HG02840 (cell line): ENCODE data around the gene PLIN1.
"Not testable (repeated sequence)": the region's sequence is repeated elsewhere in the genome, so short reads cannot be mapped to it uniquely, and the experiment has no call there.

Experiments
- ATAC-seq: cut with Tn5 transposase; IDR thresholded peaks from one replicate; pipeline ENCODE4 v1.9.1; 2021; ENCODE audit warnings: mild to moderate bottlenecking, moderate library complexity, moderate number of reproducible peaks; ENCODE audit not compliant: unreplicated experiment, low FRiP score

The PLIN1 gene

GRCh38 chr15:89679212-89679611 lies at the start of gene PLIN1:
TSS of gene PLIN1 (minus strand) at chr15:89679367. CDS start at chr15:89677489, 1,878 bp downstream.
- ATAC-seq: no peak

GRCh38 chr15:89728254-89728653 lies 49.1 kb upstream of the PLIN1 start:
- no peak for ATAC-seq

- ATAC-seq: no peak
These were observed 45.9 kb upstream of the PLIN1 start for GRCh38 chr15:89725064-89725463.

- ATAC-seq: no peak
These were observed 45.5 kb upstream of the PLIN1 start for GRCh38 chr15:89724621-89725020.

GRCh38 chr15:89723031-89723430 lies 43.9 kb upstream of the PLIN1 start:
- no peak for ATAC-seq

- no peak for ATAC-seq
These were observed 35.6 kb upstream of the PLIN1 start for GRCh38 chr15:89714775-89715174.

- ATAC-seq: no peak
These were observed 28.4 kb upstream of the PLIN1 start for GRCh38 chr15:89707577-89707976.

GRCh38 chr15:89704411-89704810 lies 25.2 kb upstream of the PLIN1 start:
- ATAC-seq: no peak

GRCh38 chr15:89695198-89695597 lies 16.0 kb upstream of the PLIN1 start:
- ATAC-seq: no peak

- no peak for ATAC-seq
These were observed 14.5 kb upstream of the PLIN1 start for GRCh38 chr15:89693696-89694095.

GRCh38 chr15:89693091-89693490 lies 13.9 kb upstream of the PLIN1 start:
- no peak for ATAC-seq

GRCh38 chr15:89690276-89691218 lies 11.4 kb upstream of the PLIN1 start, which contains the start of the genes PEX11A and WDR93:
TSS of gene PEX11A (minus strand) at chr15:89690754. CDS start at chr15:89690632, 122 bp downstream.
TSS of gene WDR93 (plus strand) at chr15:89690811. CDS start at chr15:89701747, 10,936 bp downstream.
- peak; percentile 76 for ATAC-seq

- ATAC-seq: not testable (repeated sequence)
These were observed 10.7 kb upstream of the PLIN1 start for GRCh38 chr15:89689930-89690275.

- ATAC-seq: no peak
These were observed 7.4 kb upstream of the PLIN1 start for GRCh38 chr15:89686522-89686921.

GRCh38 chr15:89685995-89686394 lies 6.8 kb upstream of the PLIN1 start:
- no peak for ATAC-seq

- ATAC-seq: no peak
These were observed 2.0 kb upstream of the PLIN1 start for GRCh38 chr15:89681146-89681545.

GRCh38 chr15:89680282-89680873 lies 1.2 kb upstream of the PLIN1 start:
- no peak for ATAC-seq

- ATAC-seq: no peak
These were observed 1.8 kb downstream of the PLIN1 start for GRCh38 chr15:89677381-89677780.

- no peak for ATAC-seq
These were observed 3.6 kb downstream of the PLIN1 start for GRCh38 chr15:89675606-89676005.

- ATAC-seq: no peak
These were observed 4.6 kb downstream of the PLIN1 start for GRCh38 chr15:89674526-89674925.

- ATAC-seq: no peak
These were observed 6.0 kb downstream of the PLIN1 start for GRCh38 chr15:89673165-89673512.
